Activated CD4-positive, alpha-beta T cell treated with anti-CD3 and anti-CD28 coated beads, Interleukin-2, amount 10 ng/mL, durations not matched to agents 7 days and 5 days (primary cell): ENCODE measurements around the gene MATN1. TPM values are rescaled to one million over a fixed set of nuclear protein-coding genes. Genes with fewer than 3 reads are reported as not detected.

Source experiments
- CTCF ChIA-PET: fragments of 350-600 bp; sonication (Branson Sonifier 250); formaldehyde crosslinking; loops from one replicate; lab custom pipeline; 2021; ENCODE audit warnings: antibody characterized with exemption; lab: Charles Lee
- POLR2A ChIA-PET: fragments of 350-600 bp; sonication (Branson Sonifier 250); formaldehyde crosslinking; loops from one replicate; lab custom pipeline; 2021; ENCODE audit warnings: antibody characterized with exemption; lab: Charles Lee
- DNase-seq: peaks from one replicate; pipeline ENCODE4 v3.0.0-alpha.2; 2020
- H3K27ac Mint-ChIP-seq: one replicate; pipeline ENCODE4 v1.8.0; 2021; ENCODE audit warnings: mild to moderate bottlenecking, moderate library complexity, mixed read lengths
- H3K27me3 Mint-ChIP-seq: one replicate; pipeline ENCODE4 v1.8.0; 2021; ENCODE audit warnings: mixed read lengths
- H3K36me3 Mint-ChIP-seq: one replicate; pipeline ENCODE4 v1.8.0; 2021; ENCODE audit warnings: low read depth, mixed read lengths
- H3K4me1 Mint-ChIP-seq: one replicate; pipeline ENCODE4 v1.8.0; 2021; ENCODE audit warnings: mixed read lengths
- H3K4me3 Mint-ChIP-seq: one replicate; pipeline ENCODE4 v1.8.0; 2021; ENCODE audit warnings: mild to moderate bottlenecking, moderate library complexity, mixed read lengths
- H3K9me3 Mint-ChIP-seq: one replicate; pipeline ENCODE4 v1.8.0; 2021; ENCODE audit warnings: mixed read lengths
- total RNA-seq, 2 experiments: library from RNA; stranded (reverse); gene quantifications; one replicate each; pipeline ENCODE4 v1.2.3, GENCODE V29; 2021

Gene MATN1
- total RNA-seq, 2 experiments from 2014 or later, result not detected

- Mint-ChIP-seq H3K36me3 (no peaks in the 10 kb centered on the region), H3K4me3 (no peak overlapping the region), H3K27me3 (peaks cover 3% of the 10 kb centered on the region), H3K27ac (no peak overlapping the region), H3K4me1 (no peaks in the 10 kb centered on the region), H3K9me3 (no peaks in the 10 kb centered on the region)
- CTCF ChIA-PET, result no interaction called here
- POLR2A ChIA-PET, result no interaction called here
- DNase-seq, result no peak
Observed at GRCh38 chr1:30704271-30704670, 19.1 kb downstream of the MATN1 start.

- CTCF ChIA-PET, result no interaction called here
- Mint-ChIP-seq H3K4me1 (no peaks in the 10 kb centered on the region), H3K9me3 (no peaks in the 10 kb centered on the region), H3K36me3 (no peaks in the 10 kb centered on the region), H3K27me3 (peaks cover 3% of the 10 kb centered on the region), H3K4me3 (no peak overlapping the region), H3K27ac (no peak overlapping the region)
- POLR2A ChIA-PET, result no interaction called here
- no peak for DNase-seq
Observed at GRCh38 chr1:30702823-30703222, 20.6 kb downstream of the MATN1 start.

DNA sequence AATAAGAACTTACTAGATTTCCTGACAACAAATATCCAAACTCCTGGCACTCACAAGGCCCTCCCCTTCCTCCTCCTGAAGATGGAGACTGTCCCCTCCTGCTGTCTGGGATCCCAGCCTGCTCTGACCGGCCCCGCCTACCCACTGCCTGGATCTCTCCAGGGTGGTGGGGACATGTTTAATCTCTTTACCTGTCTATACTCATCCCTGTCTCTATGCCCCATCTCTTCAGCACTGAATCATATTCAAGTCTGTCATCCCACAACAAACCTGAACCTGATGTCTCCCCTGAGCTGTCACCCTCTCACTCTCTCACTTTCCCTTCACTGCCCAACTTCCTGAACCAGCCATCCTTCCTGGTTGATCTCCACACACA lies 22.1 kb downstream of the MATN1 start:
- H3K9me3 Mint-ChIP-seq, result no peaks in the 10 kb centered on the region
- no peak overlapping the region for H3K4me3 Mint-ChIP-seq
- H3K36me3 Mint-ChIP-seq, result no peaks in the 10 kb centered on the region
- POLR2A ChIA-PET, result no interaction called here
- no peak for DNase-seq
- H3K27ac Mint-ChIP-seq, result no peak overlapping the region
- CTCF ChIA-PET, result no interaction called here
- no peaks in the 10 kb centered on the region for H3K4me1 Mint-ChIP-seq
- peaks cover 6% of the 10 kb centered on the region for H3K27me3 Mint-ChIP-seq

- Mint-ChIP-seq H3K36me3 (no peaks in the 10 kb centered on the region), H3K27me3 (peaks cover 3% of the 10 kb centered on the region), H3K4me1 (no peaks in the 10 kb centered on the region), H3K9me3 (no peaks in the 10 kb centered on the region), H3K27ac (no peak overlapping the region), H3K4me3 (no peak overlapping the region)
- no peak for DNase-seq
- POLR2A ChIA-PET, result no interaction called here
- CTCF ChIA-PET, result no interaction called here
Observed at GRCh38 chr1:30700528-30701257, 22.7 kb downstream of the MATN1 start.

DNA sequence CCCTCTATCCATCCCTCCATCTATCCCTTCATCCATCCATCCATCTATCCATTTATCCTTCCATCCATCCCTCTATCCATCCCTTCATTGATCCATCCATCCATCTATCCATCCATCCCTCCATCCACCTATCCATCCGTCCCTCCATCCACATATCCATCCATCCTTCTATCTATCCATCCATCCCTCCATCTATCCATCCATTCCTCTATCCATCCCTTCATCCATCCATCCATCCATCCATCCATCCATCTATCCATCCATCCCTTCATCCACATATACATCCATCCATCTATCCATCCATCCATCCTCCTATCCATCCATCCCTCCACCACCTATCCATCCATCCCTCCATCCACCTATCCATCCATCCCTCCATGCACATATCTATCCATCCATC lies 23.6 kb downstream of the MATN1 start:
- Mint-ChIP-seq H3K27ac (no peak overlapping the region), H3K9me3 (no peaks in the 10 kb centered on the region), H3K4me1 (no peaks in the 10 kb centered on the region), H3K36me3 (no peaks in the 10 kb centered on the region), H3K27me3 (peaks cover 6% of the 10 kb centered on the region), H3K4me3 (no peak overlapping the region)
- no peak for DNase-seq
- POLR2A ChIA-PET, result no interaction called here
- CTCF ChIA-PET, result no interaction called here

DNA sequence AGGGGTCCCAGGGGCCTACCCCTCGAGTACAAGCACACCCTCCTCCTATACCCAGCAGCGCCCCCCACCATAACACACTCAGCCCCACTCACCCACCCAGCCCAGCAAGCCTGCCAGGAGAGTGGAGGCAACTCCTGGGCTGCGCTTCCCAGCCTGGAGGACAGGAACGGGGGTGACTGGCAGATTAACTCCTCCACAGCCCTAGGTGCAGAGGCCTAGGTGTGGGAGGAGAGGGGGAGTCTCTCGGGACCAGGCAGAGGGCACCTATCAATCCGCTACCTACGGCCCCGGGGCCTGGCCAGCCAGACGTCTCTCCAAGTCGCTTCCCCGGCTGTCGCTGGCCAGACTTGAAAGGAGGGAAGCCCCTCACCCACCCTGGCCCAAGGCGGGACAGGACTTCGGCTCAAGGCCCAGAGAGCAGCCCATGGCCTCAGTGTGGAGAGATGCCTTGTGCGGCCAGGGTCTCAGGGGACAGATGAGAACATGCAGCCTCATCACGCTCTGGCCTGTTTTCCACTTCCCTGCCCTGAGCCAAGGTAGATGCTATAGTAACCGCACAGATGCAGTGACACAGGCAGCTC lies 24.9 kb downstream of the MATN1 start:
- CTCF ChIA-PET, result no interaction called here
- no peaks in the 10 kb centered on the region for H3K4me1 Mint-ChIP-seq
- no peak overlapping the region for H3K27ac Mint-ChIP-seq
- peaks cover 6% of the 10 kb centered on the region for H3K27me3 Mint-ChIP-seq
- DNase-seq, result no peak
- POLR2A ChIA-PET, result no interaction called here
- H3K4me3 Mint-ChIP-seq, result no peak overlapping the region
- no peaks in the 10 kb centered on the region for H3K36me3 Mint-ChIP-seq
- no peaks in the 10 kb centered on the region for H3K9me3 Mint-ChIP-seq

GRCh38 chr1:30697571-30698376 lies 25.6 kb downstream of the MATN1 start:
- peaks cover 2% of the 10 kb centered on the region for H3K4me1 Mint-ChIP-seq
- no peaks in the 10 kb centered on the region for H3K36me3 Mint-ChIP-seq
- ChIA-PET CTCF (no interaction called here), POLR2A (no interaction called here)
- no peak for DNase-seq
- H3K27me3 Mint-ChIP-seq, result peaks cover 6% of the 10 kb centered on the region
- H3K27ac Mint-ChIP-seq, result no peak overlapping the region
- no peaks in the 10 kb centered on the region for H3K9me3 Mint-ChIP-seq
- no peak overlapping the region for H3K4me3 Mint-ChIP-seq

- Mint-ChIP-seq H3K36me3 (no peaks in the 10 kb centered on the region), H3K4me3 (no peak overlapping the region), H3K9me3 (no peaks in the 10 kb centered on the region), H3K27me3 (peaks cover 6% of the 10 kb centered on the region), H3K4me1 (peaks cover 5% of the 10 kb centered on the region), H3K27ac (no peak overlapping the region)
- ChIA-PET CTCF (no interaction called here), POLR2A (no interaction called here)
- DNase-seq, result no peak
Observed at GRCh38 chr1:30696831-30697230, 26.6 kb downstream of the MATN1 start.

DNA sequence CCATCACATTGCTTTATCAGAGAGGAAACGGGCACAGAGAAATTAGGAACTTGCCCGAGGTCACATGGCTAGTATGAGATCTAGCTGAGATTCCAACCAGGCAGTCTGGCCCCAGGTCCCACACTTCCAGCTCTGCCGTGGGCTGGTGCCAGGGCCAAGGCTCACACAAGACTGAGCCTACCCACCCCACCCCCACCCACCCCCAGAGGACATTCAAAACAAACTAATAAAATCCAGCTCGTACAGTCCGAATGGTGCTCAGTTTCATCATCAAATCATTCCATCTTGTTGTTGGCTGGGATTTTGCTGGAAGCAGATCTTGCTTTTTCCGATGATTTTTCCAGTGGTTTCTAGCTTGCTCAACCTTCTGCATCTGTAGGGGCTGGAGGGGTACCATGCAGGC lies 27.9 kb downstream of the MATN1 start:
- Mint-ChIP-seq H3K27ac (no peak overlapping the region), H3K36me3 (no peaks in the 10 kb centered on the region), H3K4me3 (no peak overlapping the region), H3K9me3 (no peaks in the 10 kb centered on the region), H3K27me3 (peaks cover 6% of the 10 kb centered on the region), H3K4me1 (peaks cover 5% of the 10 kb centered on the region)
- DNase-seq, result no peak
- POLR2A ChIA-PET, result no interaction called here
- CTCF ChIA-PET, result no interaction called here

DNA sequence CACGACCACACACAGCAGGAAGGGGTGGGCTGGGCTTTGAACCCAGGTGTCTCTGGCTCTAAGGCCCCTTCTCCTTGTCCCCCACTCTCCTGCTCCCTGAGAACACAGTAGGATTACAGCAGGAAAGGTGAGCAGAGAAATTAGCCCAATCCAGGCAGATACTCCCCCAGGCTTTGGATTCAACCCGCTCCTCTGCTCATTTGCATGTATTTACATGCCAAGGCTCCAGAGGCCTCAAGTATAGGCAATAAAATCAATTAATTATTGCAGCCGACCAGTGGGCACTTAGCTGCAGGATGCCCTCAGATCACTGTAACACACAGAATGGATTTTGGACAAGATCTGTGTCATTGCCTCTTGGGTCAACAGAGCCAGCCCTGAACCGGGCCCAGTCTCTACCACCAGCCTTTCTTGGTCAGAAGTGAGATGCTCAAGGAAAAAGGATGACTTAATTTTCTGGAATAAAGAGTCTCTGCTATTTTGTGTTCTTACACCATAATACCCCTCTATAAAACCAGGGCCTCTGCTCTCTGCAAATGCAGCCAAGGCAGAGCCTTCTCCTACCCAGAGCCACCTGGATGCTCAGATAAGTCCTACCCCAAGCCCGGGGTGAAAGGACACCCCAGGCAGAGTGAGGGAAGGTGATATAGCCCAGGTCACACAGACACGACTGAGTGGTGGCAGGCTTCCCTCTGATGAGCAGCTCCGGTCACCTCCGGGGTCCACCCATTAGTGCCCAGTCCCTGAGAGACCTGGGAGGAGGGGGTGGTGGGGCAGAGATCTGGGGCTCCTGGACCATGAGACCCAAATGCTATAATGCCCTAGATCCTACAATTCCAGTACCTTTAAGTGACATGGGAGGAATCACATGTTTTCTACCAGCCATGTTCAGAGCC lies 28.9 kb downstream of the MATN1 start:
- H3K4me1 Mint-ChIP-seq, result peaks cover 5% of the 10 kb centered on the region
- H3K27ac Mint-ChIP-seq, result no peak overlapping the region
- no peak for DNase-seq
- H3K4me3 Mint-ChIP-seq, result no peak overlapping the region
- H3K27me3 Mint-ChIP-seq, result peaks cover 6% of the 10 kb centered on the region
- CTCF ChIA-PET, result interaction anchor here (1.3 kb wide), 1 partner anchor 10 kb away, joined by 3 read pairs; no protein-coding TSS in a partner anchor
- no peaks in the 10 kb centered on the region for H3K9me3 Mint-ChIP-seq
- H3K36me3 Mint-ChIP-seq, result no peaks in the 10 kb centered on the region
- POLR2A ChIA-PET, result no interaction called here

DNA sequence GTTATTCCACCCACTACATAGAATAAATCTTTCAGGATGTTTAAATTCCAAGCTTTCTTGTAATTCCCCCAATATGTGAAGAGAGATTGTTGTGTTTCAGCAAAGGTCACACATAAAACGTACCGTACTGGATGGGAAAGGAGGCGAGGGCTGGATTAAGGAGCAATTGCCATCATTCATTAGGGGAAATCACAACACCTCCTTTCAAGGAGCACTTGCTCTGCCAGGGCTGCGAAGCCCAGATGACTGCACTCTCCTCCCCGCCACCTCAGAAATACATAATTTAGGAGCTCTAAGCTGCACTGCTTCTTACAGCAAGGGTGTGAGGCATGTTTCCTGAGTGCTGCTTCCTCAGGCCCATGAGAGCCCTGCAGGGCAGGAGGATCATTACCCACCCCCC lies 29.6 kb downstream of the MATN1 start:
- Mint-ChIP-seq H3K9me3 (no peaks in the 10 kb centered on the region), H3K27me3 (peaks cover 6% of the 10 kb centered on the region), H3K4me3 (no peak overlapping the region), H3K27ac (no peak overlapping the region), H3K36me3 (no peaks in the 10 kb centered on the region), H3K4me1 (peaks cover 5% of the 10 kb centered on the region)
- no peak for DNase-seq
- CTCF ChIA-PET, result interaction anchor here (1.3 kb wide), 1 partner anchor 9 kb away, joined by 3 read pairs; no protein-coding TSS in a partner anchor
- POLR2A ChIA-PET, result no interaction called here

DNA sequence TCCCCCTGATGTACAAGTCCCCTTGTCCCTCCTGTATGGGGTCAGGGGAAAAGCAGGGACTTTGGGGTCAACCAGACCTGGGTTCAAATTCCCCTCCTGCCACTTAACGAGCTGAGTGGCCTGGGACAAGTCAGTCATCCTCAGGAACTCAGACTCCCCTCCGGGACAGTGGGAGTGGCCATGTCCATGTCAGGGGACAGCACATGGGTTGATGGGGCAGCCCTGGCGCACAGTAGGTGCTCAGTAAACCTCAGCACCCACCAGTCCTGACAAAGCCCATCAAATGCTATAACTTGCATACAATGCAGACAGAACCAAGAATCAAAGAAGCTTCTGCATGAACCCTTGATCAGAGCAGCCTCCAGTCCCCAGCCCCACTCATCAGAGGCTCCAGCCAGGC lies 30.0 kb downstream of the MATN1 start:
- Mint-ChIP-seq H3K9me3 (no peaks in the 10 kb centered on the region), H3K4me1 (peaks cover 5% of the 10 kb centered on the region), H3K4me3 (no peak overlapping the region), H3K27me3 (peaks cover 6% of the 10 kb centered on the region), H3K36me3 (no peaks in the 10 kb centered on the region), H3K27ac (no peak overlapping the region)
- ChIA-PET POLR2A (no interaction called here), CTCF (interaction anchor here (1.3 kb wide), 1 partner anchor 8 kb away, joined by 3 read pairs; no protein-coding TSS in a partner anchor)
- DNase-seq, result no peak
